ENCODE measurements around the gene MKNK1. TPM values are rescaled to one million over a fixed set of nuclear protein-coding genes. Genes with fewer than 3 reads are reported as not detected.

MKNK1 gene
- total and polyA plus RNA-seq, 2 of the 8 experiments (the other 6 are each of a cell fraction or from before 2014, with no cell fraction given): 13.9 to 21.5 TPM

DNA sequence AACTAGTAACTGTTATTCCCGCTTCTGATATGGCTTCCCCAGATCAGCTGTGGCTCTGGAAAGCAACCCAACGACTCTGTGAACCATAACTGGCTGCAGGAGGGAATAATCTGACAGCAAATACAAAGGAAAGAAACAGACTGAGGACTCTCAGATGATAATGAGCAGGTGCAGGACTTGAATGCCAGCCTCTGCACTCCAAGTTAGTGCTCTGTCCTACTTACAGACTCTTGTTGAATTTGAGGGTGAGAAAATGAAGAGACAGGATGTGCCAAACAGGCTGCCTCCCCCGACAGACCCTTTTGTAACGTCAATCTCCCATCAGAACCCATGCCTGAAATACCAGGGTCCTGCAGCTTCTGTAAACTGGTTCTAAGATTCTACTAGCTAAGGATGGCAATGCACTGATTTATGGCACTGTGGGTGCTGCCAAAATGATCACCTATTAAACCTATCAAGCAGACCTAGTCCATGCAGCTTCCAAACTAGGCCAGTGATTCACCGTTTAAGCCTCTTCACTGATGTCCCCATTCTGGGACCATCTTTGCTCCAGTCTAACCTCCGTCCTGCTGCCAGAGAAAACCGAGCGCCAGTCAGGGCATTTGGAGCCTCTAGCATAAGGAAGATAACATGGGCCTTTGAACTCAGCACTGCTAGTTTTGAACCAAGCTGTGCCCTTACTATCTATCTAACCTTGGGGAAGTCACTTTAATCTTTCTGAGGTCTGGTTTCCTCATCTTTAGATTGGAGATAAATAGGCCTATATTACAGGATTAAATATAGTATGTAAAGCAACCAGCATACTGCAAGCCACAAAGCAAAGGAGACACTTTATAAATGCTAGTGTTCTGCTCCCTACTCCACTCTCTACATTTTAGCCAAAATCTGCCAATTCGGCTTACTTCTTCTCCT is 4.8 kb downstream of the MKNK1 start:
- TF ChIP-seq MAFK (IDR thresholded peaks at IDR 0.05; ENCODE audit: low read depth, low read length) (no peak), JUND (IDR thresholded peaks at IDR 0.05; ENCODE audit: low read length) (no peak), KDM1A (IDR thresholded peaks at IDR 0.05; ENCODE audit: borderline replicate concordance, low read length) (no peak)
- H3K27me3 ChIP-seq (replicated peaks in 1 of 4; ENCODE audit: control insufficient read depth in 3 of 4, extremely low read depth in 1 of 4, insufficient read depth in 3 of 4, low read length in 3 of 4): 0 out of 7 replicates have a peak, but pooled peaks cover 0 to 2% (median 0%) of the 10 kb centered on the region in 4 experiments
- ChIA-PET CTCF (ENCODE audit: partially characterized antibody) (interaction anchor here (1.0 to 10.7 kb wide), 6 partner anchors 17 to 157 kb away, joined by 3 to 126 read pairs (median 4); partner anchors contain the start of gene MOB3C), POLR2A (ENCODE audit: partially characterized antibody) (interaction anchor here (1.3 kb wide), 2 partner anchors 14 to 68 kb away, joined by 3 read pairs; no protein-coding TSS in a partner anchor)
- no peak overlapping the region for H3K4me3 ChIP-seq (ENCODE audit: extremely low read depth in 1 of 4, insufficient read depth in 2 of 4, low read depth in 3 of 4, low read length in 4 of 4)
- peaks cover 0 to 3% of the 10 kb centered on the region in 2 experiments for H4K20me1 ChIP-seq (replicated peaks in 1 of 2; ENCODE audit: control insufficient read depth in 1 of 2, insufficient read depth in 2 of 2, low read length in 2 of 2)
- 82 to 100% methylated on average over 1 to 9 of the region's 9 CpGs for WGBS, 2 experiments (ENCODE audit: extremely low coverage in 1 of 2, insufficient coverage in 1 of 2, insufficient read length in 1 of 2, insufficient replicate concordance in 2 of 2, low coverage in 1 of 2, low lambda C conversion rate in 2 of 2, missing lambda C conversion rate in 1 of 2)
- peaks cover 3% of the 10 kb centered on the region; the same call in 1 of the 2 replicates for H3K79me1 ChIP-seq (ENCODE audit: low read depth, low read length)
- H2BK15ac ChIP-seq (ENCODE audit: low read length): no peak overlapping the region
- no peak overlapping the region for H3K4me2 ChIP-seq (ENCODE audit: insufficient read depth in 1 of 2, low read depth in 2 of 2, low read length in 2 of 2)
- no peaks in the 10 kb centered on the region for H3K9me3 ChIP-seq (ENCODE audit: insufficient read depth in 2 of 2, low read depth in 1 of 2, low read length in 1 of 2)
- no peak overlapping the region for H3K27ac ChIP-seq (ENCODE audit: low read depth, low read length)
- H2BK120ac ChIP-seq (replicated peaks; ENCODE audit: low read depth, low read length): no peak overlapping the region
- no peak overlapping the region; the same call in 1 of the 2 replicates for H4K8ac ChIP-seq (ENCODE audit: extremely low read depth, insufficient read depth, low read length)
- peaks cover 6% of the 10 kb centered on the region; the same call in 1 of the 2 replicates for H3K23me2 ChIP-seq (ENCODE audit: low read depth, low read length)
- H2BK12ac ChIP-seq (ENCODE audit: low read depth, low read length): no peak overlapping the region
- FAIRE-seq: no peak
- H3K56ac ChIP-seq (replicated peaks; ENCODE audit: insufficient read length, low read depth, low read length): no peak overlapping the region
- H3K4ac ChIP-seq (replicated peaks; ENCODE audit: insufficient read length, low read depth, low read length): no peak overlapping the region
- H3K18ac ChIP-seq (ENCODE audit: extremely low read depth, low read length): no peak overlapping the region
- H4K5ac ChIP-seq (ENCODE audit: insufficient read length, low read depth, low read length): no peak overlapping the region
- H3K14ac ChIP-seq (ENCODE audit: insufficient read length): no peak overlapping the region
- peaks cover 0 to 5% (median 3%) of the 10 kb centered on the region in 4 experiments; a peak in 3 of 7 replicates for H3K4me1 ChIP-seq (replicated peaks in 1 of 4; ENCODE audit: control insufficient read depth in 3 of 4, insufficient read depth in 4 of 4, low read length in 3 of 4)
- H3K36me3 ChIP-seq (ENCODE audit: control insufficient read depth in 2 of 4, insufficient read depth in 4 of 4, low read length in 3 of 4): no peaks in the 10 kb centered on the region
- no peak overlapping the region for H2BK20ac ChIP-seq (ENCODE audit: low read length)
- no peak overlapping the region for H2AK5ac ChIP-seq (ENCODE audit: low read depth, low read length)
- no peak overlapping the region; a peak in 1 of 7 replicates for H3K9ac ChIP-seq (replicated peaks in 1 of 4; ENCODE audit: extremely low read depth in 1 of 4, low read depth in 3 of 4, low read length in 3 of 4)
- no peak overlapping the region for H3K23ac ChIP-seq (ENCODE audit: insufficient read length)
- H2AFZ ChIP-seq (ENCODE audit: low read length): no peak overlapping the region
- no peak overlapping the region for H4K91ac ChIP-seq (replicated peaks; ENCODE audit: insufficient read length, low read length)
- no peak overlapping the region; the same call in 1 of the 2 replicates for H2BK5ac ChIP-seq (ENCODE audit: low read depth, low read length)
- H3K79me2 ChIP-seq (ENCODE audit: control insufficient read depth in 1 of 2, insufficient read depth in 2 of 2, low read length in 2 of 2): no peaks in the 10 kb centered on the region
- DNase-seq (ENCODE audit: low read depth in 1 of 2, low spot score in 2 of 2): no peak

Data from H1 (cell line).